Heart left ventricle (tissue), 13 donors: ENCODE results near the gene NPAP1.

Source experiments
- CTCF ChIP-seq, 12 donors: fragments of 200-600 bp; sonication (generic) in 4 of 12; IDR thresholded peaks; one replicate each; pipeline versions ENCODE4 v1.5.0 to v1.8.0; 2018 to 2022; ENCODE audit warnings: antibody characterized with exemption in 12 of 12, mild to moderate bottlenecking in 5 of 12
- POLR2A ChIP-seq, 2 donors: fragments of 450-650 bp; IDR thresholded peaks; one replicate each; pipeline ENCODE4 v1.6.1; 2017; ENCODE audit warnings: antibody characterized with exemption in 2 of 2, mild to moderate bottlenecking in 2 of 2, moderate library complexity in 2 of 2
- donor health status: ischemic (EF 13 %, LVEDD 7.1; RV severe dilation, severe dysfunction).
- donor health status: DM: no; HTN: yes; CAD: no.
- donor health status: DM: no; HTN: no; CAD: no.
- donor health status: ischemic (EF 25% LVEDD 6.9; RV normal size, moderate dysfunction).
- donor health status: ischemic (EF 25% LVEDD 5.7; RV mildly dilated, moderate dysfunction).
- donor health status: ischemic (EF 35%, LVEDD 5.7; RV mildly dilated, moderate dysfunction).
- donor health status: nonischemic (EF 11% LVEDD 7.7; RV severe dilation, severe dysfunction).
- donor health status: DM: yes; HTN: yes; CAD: no.
- donor health status: PGD.
- donor health status: ischemic (EF 29% LVEDD 5.4; RV normal size, mild dysfunction).
- donor health status: nonischemic (EF 23%, LVEDD 6.1; RV moderate dilation, normal function).

- TF ChIP-seq CTCF (IDR thresholded peaks at IDR 0.05) (no peak), POLR2A (IDR thresholded peaks at IDR 0.05) (no peak)
Observed at GRCh38 chr15:24645627-24646026, 29.9 kb upstream of the NPAP1 start.
